Astrocyte (in vitro differentiated cells and primary cell): ENCODE measurements around the gene MAPK8IP3.

ENCODE experiments used
- CTCF ChIP-seq: IDR thresholded peaks from 2 replicates; pipeline ENCODE4 v1.5.1; 2011; ENCODE audit warnings: low read depth, mild to moderate bottlenecking, inconsistent platforms, low read length, moderate library complexity; ENCODE audit not compliant: insufficient read depth
- EZH2 ChIP-seq: IDR thresholded peaks from 2 replicates; pipeline ENCODE4 v1.6.1; 2012; ENCODE audit warnings: mild to moderate bottlenecking, low read length, inconsistent platforms; ENCODE audit not compliant: insufficient read depth

- no peak for TF ChIP-seq CTCF
- TF ChIP-seq EZH2, result no peak
Observed at GRCh38 chr16:1770328-1771187, 64.6 kb downstream of the MAPK8IP3 start.
